Endothelial cell of umbilical vein (primary cell): ENCODE data around the gene CAPN1.
A peak's percentile ranks its signal among the peaks of the same experiment; 100 is the strongest.

ENCODE experiments used
- MYC ChIP-seq: IDR thresholded peaks from one replicate; pipeline ENCODE4 v1.6.1; 2011; ENCODE audit warnings: mild to moderate bottlenecking, low read depth, low read length
- POLR2A ChIP-seq: IDR thresholded peaks from 2 replicates; pipeline ENCODE4 v1.6.1; 2012; ENCODE audit warnings: low read depth, mild to moderate bottlenecking, control low read depth, low read length
- POLR2AphosphoS5 ChIP-seq: IDR thresholded peaks from 2 replicates; pipeline ENCODE4 v1.6.1; 2012; ENCODE audit warnings: low read depth, mild to moderate bottlenecking, control low read depth, low read length, moderate library complexity; ENCODE audit not compliant: insufficient read depth
- TF ChIP-seq, protein P1 (sequence below), 2 donors: IDR thresholded peaks; 1 replicate in 1 of 2; 2 replicates in 1 of 2; pipeline ENCODE4 v1.5.1; 2011; ENCODE audit warnings: low read length in 2 of 2, mild to moderate bottlenecking in 2 of 2, moderate library complexity in 2 of 2, control low read depth in 1 of 2, inconsistent platforms in 1 of 2, low read depth in 1 of 2; ENCODE audit not compliant: insufficient read depth in 1 of 2; ENCODE audit errors: extremely low read depth in 1 of 2
- TF ChIP-seq, protein P2 (sequence below): IDR thresholded peaks from 2 replicates; pipeline ENCODE4 v1.6.1; 2011; ENCODE audit not compliant: insufficient read depth, insufficient read length

DNA sequence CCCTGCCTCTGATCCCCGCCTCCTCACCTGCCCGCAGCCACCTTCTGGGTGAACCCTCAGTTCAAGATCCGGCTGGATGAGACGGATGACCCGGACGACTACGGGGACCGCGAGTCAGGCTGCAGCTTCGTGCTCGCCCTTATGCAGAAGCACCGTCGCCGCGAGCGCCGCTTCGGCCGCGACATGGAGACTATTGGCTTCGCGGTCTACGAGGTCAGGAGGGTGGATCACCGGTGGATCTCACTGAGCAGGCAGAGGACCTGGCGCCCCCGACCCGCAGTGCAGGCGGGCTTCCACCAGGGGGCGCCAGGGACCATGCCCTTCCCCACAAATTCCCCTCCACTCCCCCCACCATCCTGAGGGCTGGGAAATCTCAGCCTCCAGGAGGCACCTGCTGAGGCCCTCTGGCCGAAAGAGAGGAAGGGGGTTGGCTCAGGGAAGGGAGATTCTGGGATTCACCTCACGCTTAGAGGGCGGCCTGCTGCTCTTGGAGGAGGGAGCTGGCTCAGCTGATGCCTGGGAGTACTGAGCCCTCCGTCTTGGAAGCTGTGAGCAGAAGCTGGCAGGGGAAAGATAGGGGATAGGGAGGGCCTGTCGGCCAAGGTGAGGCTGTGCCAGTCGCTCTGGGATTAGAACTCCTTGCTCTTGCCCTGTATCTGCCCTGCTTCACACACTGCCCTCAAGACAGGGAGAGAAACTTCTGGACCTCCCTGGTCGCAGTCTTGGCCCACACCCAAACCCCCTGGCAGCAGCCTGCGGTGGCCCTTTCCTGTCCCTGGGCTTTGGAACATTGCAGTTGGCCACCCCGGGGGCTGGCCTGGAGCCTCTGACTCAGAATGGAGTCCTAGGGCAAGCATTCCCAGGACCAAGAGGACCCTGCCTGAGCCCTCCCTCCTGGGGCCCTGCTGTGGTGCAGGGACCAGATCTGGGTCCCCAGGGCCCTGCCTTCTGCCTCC is 23.2 kb downstream of the CAPN1 start:
- TF ChIP-seq, protein P1, sequence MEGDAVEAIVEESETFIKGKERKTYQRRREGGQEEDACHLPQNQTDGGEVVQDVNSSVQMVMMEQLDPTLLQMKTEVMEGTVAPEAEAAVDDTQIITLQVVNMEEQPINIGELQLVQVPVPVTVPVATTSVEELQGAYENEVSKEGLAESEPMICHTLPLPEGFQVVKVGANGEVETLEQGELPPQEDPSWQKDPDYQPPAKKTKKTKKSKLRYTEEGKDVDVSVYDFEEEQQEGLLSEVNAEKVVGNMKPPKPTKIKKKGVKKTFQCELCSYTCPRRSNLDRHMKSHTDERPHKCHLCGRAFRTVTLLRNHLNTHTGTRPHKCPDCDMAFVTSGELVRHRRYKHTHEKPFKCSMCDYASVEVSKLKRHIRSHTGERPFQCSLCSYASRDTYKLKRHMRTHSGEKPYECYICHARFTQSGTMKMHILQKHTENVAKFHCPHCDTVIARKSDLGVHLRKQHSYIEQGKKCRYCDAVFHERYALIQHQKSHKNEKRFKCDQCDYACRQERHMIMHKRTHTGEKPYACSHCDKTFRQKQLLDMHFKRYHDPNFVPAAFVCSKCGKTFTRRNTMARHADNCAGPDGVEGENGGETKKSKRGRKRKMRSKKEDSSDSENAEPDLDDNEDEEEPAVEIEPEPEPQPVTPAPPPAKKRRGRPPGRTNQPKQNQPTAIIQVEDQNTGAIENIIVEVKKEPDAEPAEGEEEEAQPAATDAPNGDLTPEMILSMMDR (IDR thresholded peaks at IDR 0.05; ENCODE audit: extremely low read depth in 1 of 2, insufficient read depth in 1 of 2, low read depth in 1 of 2, low read length in 2 of 2): peak; percentile 83 to 98
- TF ChIP-seq, protein P2, sequence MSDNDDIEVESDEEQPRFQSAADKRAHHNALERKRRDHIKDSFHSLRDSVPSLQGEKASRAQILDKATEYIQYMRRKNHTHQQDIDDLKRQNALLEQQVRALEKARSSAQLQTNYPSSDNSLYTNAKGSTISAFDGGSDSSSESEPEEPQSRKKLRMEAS: no peak
- TF ChIP-seq POLR2AphosphoS5 (no peak), POLR2A (no peak), MYC (no peak)
